Neural cell (in vitro differentiated cells): ENCODE results near the gene UPK3BL2.
"Not testable (repeated sequence)": the region's sequence is repeated elsewhere in the genome, so short reads cannot be mapped to it uniquely, and the experiment has no call there.

Experiments
- CTCF ChIP-seq: fragments of 450-650 bp; IDR thresholded peaks from 2 replicates; pipeline ENCODE4 v1.5.1; 2014; ENCODE audit warnings: antibody characterized with exemption, mild to moderate bottlenecking, moderate library complexity; ENCODE audit not compliant: poor library complexity, severe bottlenecking
- RAD21 ChIP-seq: fragments of 450-650 bp; conservative IDR thresholded peaks from 2 replicates; pipeline ENCODE4 v1.6.1; 2014; ENCODE audit warnings: antibody characterized with exemption, mild to moderate bottlenecking, moderate library complexity
- REST ChIP-seq: IDR thresholded peaks from 2 replicates; pipeline ENCODE4 v1.6.1; 2012; ENCODE audit warnings: borderline replicate concordance
- TAF1 ChIP-seq: IDR thresholded peaks from 2 replicates; pipeline ENCODE4 v1.6.1; 2012; ENCODE audit warnings: low read depth

- not testable (repeated sequence) for TF ChIP-seq CTCF, REST, TAF1, RAD21
These were observed 725 bp downstream of the UPK3BL2 start for GRCh38 chr7:102542771-102543170.
